T-cell (primary cell): ENCODE measurements around the gene FBLL1. TPM values are rescaled to one million over a fixed set of nuclear protein-coding genes. Genes with fewer than 3 reads are reported as not detected.

ENCODE experiments used
- ATAC-seq, 4 experiments: fragments of 200-7000 bp in 3 of 4; fragments of 150-1000 bp in 1 of 4; cut with Tn5 transposase; replicated peaks in 1 of 4; 1 replicate in 3 of 4; 2 replicates in 1 of 4; pipeline ENCODE4 v1.10.0; 2021; ENCODE audit warnings: moderate library complexity in 3 of 4, mild to moderate bottlenecking in 2 of 4, moderate number of reproducible peaks in 1 of 4
- CTCF ChIA-PET, 2 donors: fragments of 300-600 bp; sonication (Branson Sonifier 250); formaldehyde crosslinking; loops; one replicate each; lab custom pipeline; 2022; ENCODE audit warnings: antibody characterized with exemption in 2 of 2; lab: Charles Lee
- POLR2A ChIA-PET, 2 donors: fragments of 300-600 bp; sonication (Branson Sonifier 250); formaldehyde crosslinking; loops; one replicate each; lab custom pipeline; 2022; ENCODE audit warnings: antibody characterized with exemption in 2 of 2; lab: Charles Lee
- DNase-seq, 35 experiments: peaks; one replicate each; pipeline versions ENCODE4 v3.0.0 to v3.0.0-alpha.2; 2013 to 2023
- H3K27ac ChIP-seq: one replicate; pipeline ENCODE4 v1.5.1; 2013; ENCODE audit warnings: low read length
- H3K27me3 ChIP-seq, 2 experiments: replicated peaks in 1 of 2; 1 replicate in 1 of 2; 2 replicates in 1 of 2; pipeline versions ENCODE4 v1.6.1 to v1.7.0; 2013; ENCODE audit warnings: low read length in 1 of 2, mixed read lengths in 1 of 2; ENCODE audit not compliant: control insufficient read depth in 2 of 2, insufficient read depth in 2 of 2; ENCODE audit errors: extremely low read depth in 1 of 2
- H3K36me3 ChIP-seq, 2 donors: 1 replicate in 1 of 2; 2 replicates in 1 of 2; pipeline versions ENCODE4 v1.6.1 to v1.7.0; 2013; ENCODE audit warnings: low read length in 1 of 2; ENCODE audit not compliant: control insufficient read depth in 2 of 2, insufficient read depth in 1 of 2; ENCODE audit errors: extremely low read depth in 1 of 2
- H3K4me1 ChIP-seq, 2 experiments: 1 replicate in 1 of 2; 2 replicates in 1 of 2; pipeline versions ENCODE4 v1.6.1 to v1.7.0; 2013; ENCODE audit warnings: low read length in 2 of 2, mixed read lengths in 1 of 2; ENCODE audit not compliant: insufficient read depth in 2 of 2, control insufficient read depth in 1 of 2; ENCODE audit errors: extremely low read depth in 1 of 2
- H3K4me3 ChIP-seq, 2 donors: 1 replicate in 1 of 2; 2 replicates in 1 of 2; pipeline versions ENCODE4 v1.5.1 to v1.7.0; 2013; ENCODE audit warnings: mild to moderate bottlenecking in 2 of 2, low read length in 1 of 2, moderate library complexity in 1 of 2; ENCODE audit not compliant: control insufficient read depth in 1 of 2; ENCODE audit errors: extremely low read depth in 1 of 2
- H3K9me3 ChIP-seq: 2 replicates; pipeline ENCODE4 v1.7.0; 2013
- H3K27ac Mint-ChIP-seq, 2 donors: one replicate each; pipeline ENCODE4 v1.8.0; 2020 to 2021; ENCODE audit warnings: mild to moderate bottlenecking in 2 of 2, mixed read lengths in 2 of 2
- H3K27me3 Mint-ChIP-seq, 2 donors: one replicate each; pipeline ENCODE4 v1.8.0; 2021 to 2022; ENCODE audit warnings: mixed read lengths in 2 of 2
- H3K36me3 Mint-ChIP-seq: one replicate; pipeline ENCODE4 v1.8.0; 2021; ENCODE audit warnings: mixed read lengths
- H3K4me1 Mint-ChIP-seq, 3 donors: one replicate each; pipeline ENCODE4 v1.8.0; 2020 to 2022; ENCODE audit warnings: mixed read lengths in 3 of 3, mild to moderate bottlenecking in 1 of 3
- H3K4me3 Mint-ChIP-seq, 3 donors: one replicate each; pipeline ENCODE4 v1.8.0; 2020 to 2022; ENCODE audit warnings: mild to moderate bottlenecking in 3 of 3, mixed read lengths in 3 of 3, moderate library complexity in 3 of 3
- H3K9me3 Mint-ChIP-seq, 3 donors: one replicate each; pipeline ENCODE4 v1.8.0; 2020 to 2022; ENCODE audit warnings: mixed read lengths in 3 of 3
- WGBS: methylation state at CpG from one replicate; pipeline ENCODE4 v1.1.5; 2013; ENCODE audit warnings: missing lambda C conversion rate; ENCODE audit not compliant: insufficient coverage; 5-methylcytosine and 5-hydroxymethylcytosine counted together
- total RNA-seq, 35 experiments: library from RNA in 6 of 35; stranded (reverse) in 6 of 35; fragments of 120-200 nt in 1 of 35; gene quantifications; one replicate each; pipeline versions ENCODE4 v1.2.1 to v1.2.4 and lab custom pipeline; 2013 to 2026

Gene FBLL1
- total RNA-seq: under 1 TPM in 1 of 5 donors, not detected in 4; 0.18 TPM
- total RNA-seq (2013): not detected
- total RNA-seq (lab: John Stamatoyannopoulos, UW): 0 to 0.95 (median 0) reads per million in 29 experiments

DNA sequence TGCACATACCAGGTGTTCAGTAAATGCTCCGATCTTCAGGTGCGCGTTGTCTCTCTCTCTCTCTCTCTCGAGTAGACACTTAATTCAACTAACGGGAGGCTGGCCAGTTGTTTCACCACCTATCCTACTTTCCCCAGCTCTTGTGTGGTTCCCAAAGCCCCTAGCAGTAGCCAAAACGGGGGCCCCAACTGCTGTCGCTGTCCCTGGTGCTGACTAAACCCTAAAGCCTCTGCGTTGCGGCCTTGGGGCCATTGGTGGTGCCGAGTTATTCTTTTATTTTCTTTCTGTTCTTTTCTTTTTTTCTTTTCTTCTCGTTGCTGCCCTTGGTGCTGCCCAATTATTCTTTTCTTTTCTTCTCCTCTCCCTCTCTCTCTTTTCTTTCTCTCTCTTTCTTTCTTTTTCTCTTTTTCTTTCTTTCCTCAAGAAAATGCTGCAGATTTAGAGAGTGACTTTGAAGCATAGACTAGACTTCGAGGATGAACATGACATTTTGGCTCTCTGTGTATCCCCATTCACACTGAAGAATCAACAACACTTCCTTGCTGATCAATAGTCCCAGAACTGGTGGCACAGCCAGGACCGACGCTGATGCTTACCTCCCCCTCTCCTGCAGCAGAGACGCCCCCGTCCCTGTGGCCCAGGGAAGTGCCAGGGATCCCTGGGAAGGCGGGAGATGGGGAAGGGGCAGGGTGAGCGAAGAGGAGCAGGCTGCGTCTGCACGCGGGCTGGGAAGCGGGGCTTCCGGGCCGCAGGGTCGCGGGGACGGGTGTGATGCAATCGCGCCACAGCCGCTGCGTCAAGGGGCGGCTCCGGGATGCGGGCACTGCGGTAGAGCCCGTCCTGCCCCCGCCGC, at the start of gene FBLL1:
TSS of gene FBLL1 (plus strand) at position 785 of the 853 bp plus-strand sequence. CDS start 200 bp downstream, outside the sequence.
- Histone ChIP-seq H3K4me1 (peaks cover 0 to 9% of the 10 kb centered on the region in 2 experiments), H3K4me3 (peak within 1 kb of the TSS; percentile 27 to 62), H3K9me3 (no peaks in the 10 kb centered on the region), H3K27ac (no peak within 1 kb of the TSS), H3K27me3 (peaks cover 7 to 38% of the 10 kb centered on the region in 2 experiments), H3K36me3 (no peaks in the 10 kb centered on the region)
- POLR2A ChIA-PET: no interaction called here
- Mint-ChIP-seq H3K4me3 (peak within 1 kb of the TSS; percentile 57 to 78 (median 60)), H3K36me3 (no peaks in the 10 kb centered on the region), H3K9me3 (no peaks in the 10 kb centered on the region), H3K27me3 (peaks cover 30 to 49% of the 10 kb centered on the region in 2 donors), H3K27ac (peak within 1 kb of the TSS in 1 of 2 donors; percentile 61), H3K4me1 (peaks cover 12 to 13% (median 13%) of the 10 kb centered on the region in 3 donors)
- WGBS: 22% methylated on average over 21 of the region's 38 CpGs
- CTCF ChIA-PET: interaction anchor here in 1 of 2 donors (0.7 kb wide), 1 partner anchor 21 kb away, joined by 4 read pairs; no protein-coding TSS in a partner anchor
- ATAC-seq: peak; percentile 40 to 57 (median 44)
- DNase-seq: peak in 15 of 35 experiments; percentile 7 to 32 (median 18)

DNA sequence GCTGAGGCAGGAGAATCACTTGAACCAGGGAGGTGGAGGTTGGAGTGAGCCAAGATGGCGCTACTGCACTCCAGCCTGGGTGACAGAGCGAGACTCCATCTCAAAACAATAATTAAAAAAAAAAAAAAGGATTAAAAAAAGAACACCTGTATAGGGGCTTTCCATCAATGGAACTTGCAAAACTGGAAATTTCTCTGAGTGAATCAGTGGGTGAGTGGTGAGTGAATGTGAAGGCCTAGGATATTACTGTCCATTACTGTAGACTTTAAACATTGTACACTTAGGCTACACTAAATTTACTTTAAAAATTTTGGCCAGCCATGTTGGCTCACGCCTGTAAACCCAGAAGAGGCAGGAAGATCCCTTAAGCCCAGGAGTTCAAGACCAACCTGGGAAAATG, 48.5 kb upstream of the FBLL1 start:
- H3K27ac ChIP-seq: no peak overlapping the region
- no peaks in the 10 kb centered on the region for H3K27me3 ChIP-seq
- H3K9me3 ChIP-seq: no peaks in the 10 kb centered on the region
- whole genome bisulfite sequencing: no CpG with 5 or more reads among the region's 3 CpGs
- ChIA-PET POLR2A (no interaction called here), CTCF (no interaction called here)
- H3K4me3 ChIP-seq: no peak overlapping the region
- DNase-seq (no peak), ATAC-seq (no peak)
- peaks cover 8 to 17% (median 11%) of the 10 kb centered on the region in 3 donors for H3K4me1 Mint-ChIP-seq
- H3K27me3 Mint-ChIP-seq: peaks cover 0 to 2% of the 10 kb centered on the region in 2 donors
- no peaks in the 10 kb centered on the region for H3K4me1 ChIP-seq
- no peak overlapping the region for H3K27ac Mint-ChIP-seq
- no peak overlapping the region for H3K4me3 Mint-ChIP-seq
- H3K36me3 Mint-ChIP-seq: no peaks in the 10 kb centered on the region
- H3K36me3 ChIP-seq: no peaks in the 10 kb centered on the region
- no peaks in the 10 kb centered on the region for H3K9me3 Mint-ChIP-seq

DNA sequence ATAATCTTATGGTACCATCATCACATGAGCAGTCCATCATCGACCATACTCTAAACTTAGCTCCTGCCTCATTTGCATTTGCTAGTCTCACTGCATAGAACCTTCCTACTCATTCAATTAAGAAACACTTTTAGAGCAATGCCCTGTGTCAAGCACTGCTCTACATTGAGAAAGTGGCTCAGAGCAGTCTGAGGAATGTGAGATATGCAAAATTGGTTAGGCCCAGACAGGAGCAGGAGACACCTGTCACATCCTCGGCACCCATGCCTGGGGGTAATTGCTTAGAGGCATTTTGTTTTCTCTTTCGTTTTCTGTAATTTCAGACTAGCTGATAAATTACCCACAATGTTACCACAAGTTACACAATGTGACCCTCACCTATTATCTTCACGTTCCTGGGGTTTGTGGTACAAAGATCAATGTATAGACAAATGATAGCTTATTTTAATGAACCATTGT, 47.7 kb upstream of the FBLL1 start:
- peaks cover 0 to 4% of the 10 kb centered on the region in 2 experiments for H3K4me1 ChIP-seq
- Mint-ChIP-seq H3K27ac (peak overlapping the region in 1 of 2 donors; percentile 47), H3K27me3 (peaks cover 0 to 2% of the 10 kb centered on the region in 2 donors), H3K4me1 (peaks cover 15 to 24% (median 19%) of the 10 kb centered on the region in 3 donors), H3K4me3 (peak overlapping the region in 1 of 3 donors; percentile 53), H3K36me3 (no peaks in the 10 kb centered on the region), H3K9me3 (no peaks in the 10 kb centered on the region)
- ChIA-PET POLR2A (no interaction called here), CTCF (no interaction called here)
- DNase-seq (peak in 1 of 35 experiments; percentile 17), ATAC-seq (no peak)
- no peaks in the 10 kb centered on the region for H3K9me3 ChIP-seq
- no peaks in the 10 kb centered on the region for H3K36me3 ChIP-seq
- no peak overlapping the region for H3K4me3 ChIP-seq
- H3K27ac ChIP-seq: no peak overlapping the region
- no peaks in the 10 kb centered on the region for H3K27me3 ChIP-seq
- no CpG with 5 or more reads among the region's 4 CpGs for WGBS

DNA sequence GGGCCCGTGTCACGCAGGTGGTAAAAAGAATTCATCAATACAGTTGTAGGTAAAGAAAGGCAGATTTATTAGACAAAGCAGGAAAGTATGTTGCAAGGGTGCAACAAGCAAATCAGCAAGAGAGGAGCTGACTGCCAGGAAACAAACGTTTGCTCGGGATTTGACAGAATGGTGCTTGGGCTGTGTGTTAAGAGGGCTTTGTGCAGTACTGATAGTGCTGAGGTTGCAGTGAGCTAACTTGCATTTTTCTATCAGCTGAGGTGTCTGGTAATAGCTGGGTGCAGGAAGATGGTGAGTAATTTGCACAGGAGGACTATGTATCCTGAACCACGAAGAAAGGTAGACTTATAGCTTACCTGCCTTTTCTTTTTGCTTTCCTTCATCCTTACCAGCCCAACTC, 46.7 kb upstream of the FBLL1 start:
- Mint-ChIP-seq H3K27ac (no peak overlapping the region), H3K36me3 (no peaks in the 10 kb centered on the region), H3K4me3 (no peak overlapping the region), H3K27me3 (no peaks in the 10 kb centered on the region), H3K9me3 (no peaks in the 10 kb centered on the region), H3K4me1 (peaks cover 24 to 34% (median 27%) of the 10 kb centered on the region in 3 donors)
- H3K9me3 ChIP-seq: no peaks in the 10 kb centered on the region
- CTCF ChIA-PET: no interaction called here
- DNase-seq (no peak), ATAC-seq (no peak)
- H3K27ac ChIP-seq: no peak overlapping the region
- H3K4me3 ChIP-seq: no peak overlapping the region
- H3K4me1 ChIP-seq: peaks cover 2 to 12% of the 10 kb centered on the region in 2 experiments
- no peaks in the 10 kb centered on the region for H3K27me3 ChIP-seq
- WGBS: 73% methylated on average over 2 of the region's 5 CpGs
- POLR2A ChIA-PET: no interaction called here
- no peaks in the 10 kb centered on the region for H3K36me3 ChIP-seq

DNA sequence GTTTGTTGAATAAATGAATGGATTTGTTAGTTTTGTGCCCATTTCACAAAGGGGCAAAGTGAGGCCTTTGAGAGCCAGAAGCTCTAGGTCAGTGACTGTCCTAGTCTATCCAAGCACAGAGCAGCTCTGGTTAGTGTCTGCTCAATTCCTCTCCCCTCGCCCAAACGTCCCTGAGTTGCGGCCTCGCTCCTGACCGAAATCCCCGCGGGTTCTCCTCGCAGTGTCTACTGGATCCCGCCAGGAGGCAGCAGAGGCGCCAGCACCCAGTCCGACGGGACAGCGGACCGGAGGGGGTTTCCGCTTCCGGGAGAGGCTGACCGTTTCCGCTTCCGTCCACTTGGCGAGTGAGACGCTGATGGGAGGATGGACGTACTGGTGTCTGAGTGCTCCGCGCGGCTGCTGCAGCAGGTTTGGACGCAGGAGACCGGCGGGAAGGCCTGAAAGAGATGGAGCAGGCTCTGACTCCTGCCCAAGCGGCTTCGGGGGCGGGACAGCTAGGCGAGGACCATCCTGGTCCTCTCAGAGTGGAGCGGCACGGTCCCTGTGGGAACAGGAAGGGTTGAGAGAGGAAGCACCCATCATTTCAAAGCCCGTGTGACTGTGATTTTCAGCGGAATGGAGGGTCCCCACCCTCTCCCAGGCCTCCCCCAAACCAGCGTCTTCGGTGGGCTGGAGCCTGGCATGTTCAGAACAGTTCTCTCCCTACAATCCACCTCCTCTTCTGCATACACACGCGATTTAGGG, 42.8 kb upstream of the FBLL1 start, which contains the start of gene RARS1:
TSS of gene RARS1 (plus strand) at position 336 of the 744 bp plus-strand sequence. CDS start at position 364, 28 bp downstream.
- peak within 1 kb of the TSS; percentile 60 for H3K27ac ChIP-seq
- DNase-seq (peak; percentile 66 to 93 (median 81)), ATAC-seq (peak; percentile 88 to 91 (median 90))
- ChIA-PET CTCF (interaction anchor here (0.6 to 1.0 kb wide), 4 partner anchors 13 to 217 kb away, joined by 3 to 4 read pairs (median 4); partner anchors contain the start of gene PANK3 (in 1 of the 2)), POLR2A (interaction anchor here in 1 of 2 donors (0.9 kb wide), 1 partner anchor 22 kb away, joined by 3 read pairs; no protein-coding TSS in a partner anchor)
- H3K27ac Mint-ChIP-seq: peak within 1 kb of the TSS; percentile 94 to 96
- peak within 1 kb of the TSS; percentile 96 to 99 for H3K4me3 ChIP-seq
- H3K36me3 ChIP-seq: peaks cover 3 to 24% of the 10 kb centered on the region in 2 donors
- peak within 1 kb of the TSS; percentile 100 for H3K4me3 Mint-ChIP-seq
- peaks cover 18% of the 10 kb centered on the region for H3K36me3 Mint-ChIP-seq
- H3K4me1 ChIP-seq: peaks cover 5 to 12% of the 10 kb centered on the region in 2 experiments
- H3K9me3 Mint-ChIP-seq: no peaks in the 10 kb centered on the region
- no peaks in the 10 kb centered on the region for H3K9me3 ChIP-seq
- under 1% methylated on average over 31 of the region's 40 CpGs for WGBS
- H3K27me3 ChIP-seq: no peaks in the 10 kb centered on the region
- H3K27me3 Mint-ChIP-seq: no peaks in the 10 kb centered on the region
- H3K4me1 Mint-ChIP-seq: peaks cover 34 to 48% (median 43%) of the 10 kb centered on the region in 3 donors
